Measurements from ENCODE around the gene CLTB.

Gene CLTB

GRCh38 chr5:176415952-176416924, at the start of gene CLTB:
Gene CLTB, minus strand, starts transcription at chr5:176416539. Its CDS starts 176 bp downstream, at chr5:176416363.
- ChIA-PET CTCF (interaction anchor here (1.0 to 1.7 kb wide), 3 partner anchors 9 to 120 kb away, joined by 3 to 8 read pairs (median 4); partner anchors contain the start of gene FAF2), POLR2A (interaction anchor here (0.6 to 2.4 kb wide), 6 partner anchors 28 to 127 kb away, joined by 3 to 12 read pairs (median 7); partner anchors contain the start of genes FAF2, HIGD2A, KIAA1191 and NOP16)
- peak; percentile 99 for DNase-seq (ENCODE audit: extremely low spot score)

GRCh38 chr5:176463113-176463764, 46.9 kb upstream of the CLTB start:
- CTCF ChIA-PET, result no interaction called here
- POLR2A ChIA-PET, result interaction anchor here (1.6 kb wide), 1 partner anchor 16 kb away, joined by 5 read pairs; no protein-coding TSS in a partner anchor
- DNase-seq (ENCODE audit: extremely low spot score), result no peak
- TF ChIP-seq SUZ12 (IDR thresholded peaks at IDR 0.05) (no peak), SP1 (IDR thresholded peaks at IDR 0.05) (no peak), ZNF384 (IDR thresholded peaks at IDR 0.05) (no peak), PKNOX1 (IDR thresholded peaks at IDR 0.05) (no peak), HDGF (IDR thresholded peaks at IDR 0.05; ENCODE audit: borderline replicate concordance) (no peak), FOXA1 (IDR thresholded peaks at IDR 0.05) (no peak), LEF1 (IDR thresholded peaks at IDR 0.05; ENCODE audit: borderline replicate concordance) (no peak), BHLHE40 (IDR thresholded peaks at IDR 0.05; ENCODE audit: borderline replicate concordance) (no peak), ELF4 (IDR thresholded peaks at IDR 0.05) (no peak), NFRKB (IDR thresholded peaks at IDR 0.05) (no peak), L3MBTL2 (conservative IDR thresholded peaks at IDR 0.05) (no peak), CTBP1 (IDR thresholded peaks at IDR 0.05; ENCODE audit: borderline replicate concordance) (no peak), FOXM1 (IDR thresholded peaks at IDR 0.05; ENCODE audit: borderline replicate concordance) (no peak), TARDBP (IDR thresholded peaks at IDR 0.05) (no peak), FOXK2 (IDR thresholded peaks at IDR 0.05) (no peak), ARNT (IDR thresholded peaks at IDR 0.05) (no peak)

More at GRCh38 chr5:176415952-176416924, at the start of gene CLTB:
- TF ChIP-seq SUZ12 (IDR thresholded peaks at IDR 0.05) (no peak), ZNF384 (IDR thresholded peaks at IDR 0.05) (no peak), FOXM1 (IDR thresholded peaks at IDR 0.05; ENCODE audit: borderline replicate concordance) (peak; percentile 44; the same call in 1 of the 2 replicates), LEF1 (IDR thresholded peaks at IDR 0.05; ENCODE audit: borderline replicate concordance) (peak; percentile 92; the same call in 1 of the 2 replicates), FOXK2 (IDR thresholded peaks at IDR 0.05) (no peak), TARDBP (IDR thresholded peaks at IDR 0.05) (no peak), ARNT (IDR thresholded peaks at IDR 0.05) (peak; percentile 64), NFRKB (IDR thresholded peaks at IDR 0.05) (no peak), L3MBTL2 (conservative IDR thresholded peaks at IDR 0.05) (peak; percentile 58), ELF4 (IDR thresholded peaks at IDR 0.05) (no peak)

- TF ChIP-seq ARNT (IDR thresholded peaks at IDR 0.05) (no peak), TARDBP (IDR thresholded peaks at IDR 0.05) (no peak), HDGF (IDR thresholded peaks at IDR 0.05; ENCODE audit: borderline replicate concordance) (no peak), LEF1 (IDR thresholded peaks at IDR 0.05; ENCODE audit: borderline replicate concordance) (no peak), ELF4 (IDR thresholded peaks at IDR 0.05) (no peak), SUZ12 (IDR thresholded peaks at IDR 0.05) (no peak), CTBP1 (IDR thresholded peaks at IDR 0.05; ENCODE audit: borderline replicate concordance) (no peak), SP1 (IDR thresholded peaks at IDR 0.05) (no peak), FOXK2 (IDR thresholded peaks at IDR 0.05) (no peak), L3MBTL2 (conservative IDR thresholded peaks at IDR 0.05) (no peak), BHLHE40 (IDR thresholded peaks at IDR 0.05; ENCODE audit: borderline replicate concordance) (no peak), PKNOX1 (IDR thresholded peaks at IDR 0.05) (no peak), NFRKB (IDR thresholded peaks at IDR 0.05) (no peak), FOXA1 (IDR thresholded peaks at IDR 0.05) (no peak), ZNF384 (IDR thresholded peaks at IDR 0.05) (no peak), FOXM1 (IDR thresholded peaks at IDR 0.05; ENCODE audit: borderline replicate concordance) (no peak)
- ChIA-PET POLR2A (interaction anchor here (1.6 kb wide), 1 partner anchor 14 kb away, joined by 5 read pairs; no protein-coding TSS in a partner anchor), CTCF (interaction anchor here (0.6 to 1.9 kb wide), 4 partner anchors 14 to 72 kb away, joined by 3 to 6 read pairs (median 6); no protein-coding TSS in a partner anchor)
- DNase-seq (ENCODE audit: extremely low spot score), result no peak
Observed at GRCh38 chr5:176461349-176461748, 45.0 kb upstream of the CLTB start.

GRCh38 chr5:176458904-176459561, 42.7 kb upstream of the CLTB start:
- no peak for DNase-seq (ENCODE audit: extremely low spot score)
- POLR2A ChIA-PET, result interaction anchor here (1.8 kb wide), 1 partner anchor 11 kb away, joined by 5 read pairs; the partner anchor contains the start of gene FAF2
- CTCF ChIA-PET, result no interaction called here
- TF ChIP-seq LEF1 (IDR thresholded peaks at IDR 0.05; ENCODE audit: borderline replicate concordance), result no peak
- TF ChIP-seq FOXM1 (IDR thresholded peaks at IDR 0.05; ENCODE audit: borderline replicate concordance), result no peak
- TF ChIP-seq FOXA1 (IDR thresholded peaks at IDR 0.05), result no peak
- TF ChIP-seq L3MBTL2 (conservative IDR thresholded peaks at IDR 0.05), result no peak
- TF ChIP-seq NFRKB (IDR thresholded peaks at IDR 0.05), result no peak
- TF ChIP-seq BHLHE40 (IDR thresholded peaks at IDR 0.05; ENCODE audit: borderline replicate concordance), result no peak

GRCh38 chr5:176454724-176455394, 38.5 kb upstream of the CLTB start:
- DNase-seq (ENCODE audit: extremely low spot score), result no peak
- no peak for TF ChIP-seq FOXK2 (IDR thresholded peaks at IDR 0.05)
- TF ChIP-seq FOXA1 (IDR thresholded peaks at IDR 0.05), result no peak
- no peak for TF ChIP-seq TARDBP (IDR thresholded peaks at IDR 0.05)
- TF ChIP-seq BHLHE40 (IDR thresholded peaks at IDR 0.05; ENCODE audit: borderline replicate concordance), result no peak
- no peak for TF ChIP-seq SP1 (IDR thresholded peaks at IDR 0.05)
- no peak for TF ChIP-seq ZNF384 (IDR thresholded peaks at IDR 0.05)
- TF ChIP-seq PKNOX1 (IDR thresholded peaks at IDR 0.05), result no peak
- no peak for TF ChIP-seq NFRKB (IDR thresholded peaks at IDR 0.05)
- no peak for TF ChIP-seq ARNT (IDR thresholded peaks at IDR 0.05)
- no peak for TF ChIP-seq L3MBTL2 (conservative IDR thresholded peaks at IDR 0.05)
- no peak for TF ChIP-seq LEF1 (IDR thresholded peaks at IDR 0.05; ENCODE audit: borderline replicate concordance)
- TF ChIP-seq FOXM1 (IDR thresholded peaks at IDR 0.05; ENCODE audit: borderline replicate concordance), result no peak
- TF ChIP-seq CTBP1 (IDR thresholded peaks at IDR 0.05; ENCODE audit: borderline replicate concordance), result no peak
- TF ChIP-seq SUZ12 (IDR thresholded peaks at IDR 0.05), result no peak
- TF ChIP-seq ELF4 (IDR thresholded peaks at IDR 0.05), result no peak
- TF ChIP-seq HDGF (IDR thresholded peaks at IDR 0.05; ENCODE audit: borderline replicate concordance), result no peak
- ChIA-PET CTCF (no interaction called here), POLR2A (interaction anchor here (1.1 kb wide), 1 partner anchor 82 kb away, joined by 3 read pairs; the partner anchor contains the start of gene RNF44)
